GM21529 (cell line): ENCODE results near the gene NXPH4.

Experiments used
- ATAC-seq: cut with Tn5 transposase; IDR thresholded peaks from one replicate; pipeline ENCODE4 v1.9.1; 2021; ENCODE audit not compliant: unreplicated experiment

The NXPH4 gene

GRCh38 chr12:57203201-57203600 lies 13.4 kb upstream of the NXPH4 start:
- ATAC-seq: no peak

DNA sequence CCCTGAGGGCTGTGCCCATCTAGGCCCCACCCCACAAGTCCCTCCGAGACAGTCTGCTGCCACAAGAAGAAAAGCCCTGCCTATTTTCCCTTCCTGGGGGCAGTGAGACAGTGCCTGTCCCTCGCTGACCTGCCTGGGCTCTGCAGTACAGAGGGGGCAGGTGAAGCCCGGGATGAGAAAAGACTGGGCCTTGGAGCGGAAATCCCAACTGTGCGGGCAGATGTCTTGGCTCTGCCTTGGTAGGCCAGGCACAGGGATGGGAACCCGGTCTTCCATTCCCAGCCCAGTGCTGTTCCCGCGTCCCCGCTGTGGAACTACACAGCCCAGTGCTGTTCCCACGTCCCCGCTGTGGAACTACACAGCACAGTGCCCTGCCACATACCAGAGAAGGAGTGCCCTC lies 12.8 kb upstream of the NXPH4 start:
- ATAC-seq: no peak

DNA sequence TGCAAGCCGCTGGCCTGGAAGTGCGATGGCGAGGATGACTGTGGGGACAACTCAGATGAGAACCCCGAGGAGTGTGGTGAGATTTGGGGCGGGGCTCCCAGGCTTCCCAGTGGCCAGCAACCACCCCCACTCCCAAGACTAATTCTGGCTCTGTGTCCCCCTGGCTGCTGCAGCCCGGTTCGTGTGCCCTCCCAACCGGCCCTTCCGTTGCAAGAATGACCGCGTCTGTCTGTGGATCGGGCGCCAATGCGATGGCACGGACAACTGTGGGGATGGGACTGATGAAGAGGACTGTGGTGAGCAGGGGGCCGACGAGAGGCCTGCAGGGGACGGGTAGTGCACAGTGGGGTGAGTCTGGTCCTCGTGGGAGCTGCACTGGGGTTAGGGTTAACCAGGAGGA lies 12.1 kb upstream of the NXPH4 start:
- no peak for ATAC-seq

DNA sequence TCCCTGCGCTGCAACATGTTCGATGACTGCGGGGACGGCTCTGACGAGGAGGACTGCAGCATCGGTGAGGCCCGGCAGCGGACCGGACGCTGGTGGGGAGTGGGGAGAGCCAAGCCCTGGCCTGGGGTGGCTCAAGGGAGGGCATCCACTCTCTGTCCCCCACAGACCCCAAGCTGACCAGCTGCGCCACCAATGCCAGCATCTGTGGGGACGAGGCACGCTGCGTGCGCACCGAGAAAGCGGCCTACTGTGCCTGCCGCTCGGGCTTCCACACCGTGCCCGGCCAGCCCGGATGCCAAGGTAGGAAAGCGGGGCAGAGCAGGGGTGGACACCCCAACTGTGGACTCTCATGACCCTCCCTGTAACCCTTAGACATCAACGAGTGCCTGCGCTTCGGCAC lies 11.4 kb upstream of the NXPH4 start:
- no peak for ATAC-seq

DNA sequence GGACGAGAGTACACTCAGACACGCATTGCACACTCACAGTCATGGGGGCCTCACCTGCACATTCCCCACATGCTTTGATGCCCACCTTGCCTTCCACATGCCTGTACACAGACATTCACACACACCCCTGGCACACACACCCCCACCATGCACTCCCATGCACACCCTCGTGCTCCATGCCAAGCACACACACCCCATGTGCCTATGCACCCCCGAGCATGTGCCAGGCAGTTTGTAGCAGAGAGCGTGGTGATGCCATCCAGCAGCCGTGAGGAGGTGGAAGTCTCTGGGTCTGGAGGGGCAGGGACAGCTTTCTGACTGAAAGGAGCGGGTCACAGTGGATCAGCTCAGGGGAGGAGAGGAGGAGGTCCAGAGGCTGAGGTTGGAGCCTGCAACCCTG lies 10.7 kb upstream of the NXPH4 start:
- ATAC-seq: no peak

DNA sequence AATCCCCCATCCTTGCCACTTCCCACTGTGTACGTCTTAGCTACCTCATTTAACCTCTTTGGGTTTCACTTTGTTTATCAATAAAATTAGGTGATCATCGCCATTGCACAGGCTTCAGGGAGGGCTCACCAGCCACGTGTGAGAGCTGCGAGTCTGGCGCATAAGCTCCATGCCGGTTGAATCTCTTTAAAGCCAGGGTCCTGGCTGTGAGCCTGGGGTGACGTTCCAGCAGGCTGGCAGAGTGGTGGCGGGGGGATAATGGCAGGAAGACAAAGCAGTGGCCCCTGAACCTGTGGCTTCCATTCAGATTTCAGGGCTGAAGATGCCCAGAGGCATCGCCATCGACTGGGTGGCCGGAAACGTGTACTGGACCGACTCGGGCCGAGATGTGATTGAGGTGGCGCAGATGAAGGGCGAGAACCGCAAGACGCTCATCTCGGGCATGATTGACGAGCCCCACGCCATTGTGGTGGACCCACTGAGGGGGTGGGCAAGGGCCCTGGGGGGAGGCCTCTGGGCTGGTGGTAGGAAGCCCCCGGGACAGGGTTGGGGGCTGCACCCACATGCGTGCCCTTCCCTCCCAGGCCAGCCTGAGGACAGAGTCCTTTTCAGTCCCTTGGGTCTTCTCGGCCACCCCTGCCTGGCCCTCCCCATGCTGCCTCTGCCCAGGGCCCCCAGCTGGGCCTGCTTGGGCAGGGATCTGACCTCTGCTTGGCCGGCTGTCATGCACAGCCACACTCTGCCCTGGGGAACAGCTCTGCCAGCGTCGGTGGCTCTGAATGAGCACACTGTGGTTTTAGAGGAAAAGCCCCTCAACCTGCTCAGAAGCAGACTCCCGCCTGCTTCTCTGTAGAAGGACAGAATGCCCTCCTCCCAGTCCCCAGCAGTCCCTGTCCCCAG lies 8.6 kb upstream of the NXPH4 start:
- ATAC-seq: no peak

GRCh38 chr12:57208631-57209282 lies 7.8 kb upstream of the NXPH4 start:
- ATAC-seq: no peak

DNA sequence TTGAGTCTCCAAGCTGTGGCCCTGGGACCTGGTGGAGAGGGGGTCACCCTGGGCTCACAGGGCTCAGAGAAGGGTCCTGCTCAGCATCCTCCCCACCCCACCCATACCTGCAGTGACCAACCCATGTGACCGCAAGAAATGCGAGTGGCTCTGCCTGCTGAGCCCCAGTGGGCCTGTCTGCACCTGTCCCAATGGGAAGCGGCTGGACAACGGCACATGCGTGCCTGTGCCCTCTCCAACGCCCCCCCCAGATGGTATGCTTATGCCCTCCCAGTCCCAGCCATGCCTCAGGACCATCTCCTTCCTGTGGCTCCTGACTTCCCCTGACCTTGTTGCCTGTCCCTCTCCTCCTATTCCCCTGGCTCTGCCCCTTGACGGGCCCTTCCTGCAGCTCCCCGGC lies 6.7 kb upstream of the NXPH4 start:
- ATAC-seq: no peak

DNA sequence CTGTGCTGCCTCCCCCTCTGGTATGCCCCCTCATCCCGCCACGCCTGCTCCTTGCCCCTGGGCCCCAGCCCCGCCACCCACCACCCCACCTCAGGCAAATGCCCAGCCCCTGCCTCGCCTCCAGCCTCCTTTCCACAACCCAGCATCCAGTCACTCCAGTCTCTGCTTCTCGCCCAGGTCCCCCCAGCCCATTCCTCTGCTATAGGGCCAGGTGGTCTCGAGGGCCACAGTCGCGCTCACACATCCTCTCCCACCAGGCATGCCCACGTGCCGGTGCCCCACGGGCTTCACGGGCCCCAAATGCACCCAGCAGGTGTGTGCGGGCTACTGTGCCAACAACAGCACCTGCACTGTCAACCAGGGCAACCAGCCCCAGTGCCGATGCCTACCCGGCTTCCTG lies 6.1 kb upstream of the NXPH4 start:
- ATAC-seq: no peak

DNA sequence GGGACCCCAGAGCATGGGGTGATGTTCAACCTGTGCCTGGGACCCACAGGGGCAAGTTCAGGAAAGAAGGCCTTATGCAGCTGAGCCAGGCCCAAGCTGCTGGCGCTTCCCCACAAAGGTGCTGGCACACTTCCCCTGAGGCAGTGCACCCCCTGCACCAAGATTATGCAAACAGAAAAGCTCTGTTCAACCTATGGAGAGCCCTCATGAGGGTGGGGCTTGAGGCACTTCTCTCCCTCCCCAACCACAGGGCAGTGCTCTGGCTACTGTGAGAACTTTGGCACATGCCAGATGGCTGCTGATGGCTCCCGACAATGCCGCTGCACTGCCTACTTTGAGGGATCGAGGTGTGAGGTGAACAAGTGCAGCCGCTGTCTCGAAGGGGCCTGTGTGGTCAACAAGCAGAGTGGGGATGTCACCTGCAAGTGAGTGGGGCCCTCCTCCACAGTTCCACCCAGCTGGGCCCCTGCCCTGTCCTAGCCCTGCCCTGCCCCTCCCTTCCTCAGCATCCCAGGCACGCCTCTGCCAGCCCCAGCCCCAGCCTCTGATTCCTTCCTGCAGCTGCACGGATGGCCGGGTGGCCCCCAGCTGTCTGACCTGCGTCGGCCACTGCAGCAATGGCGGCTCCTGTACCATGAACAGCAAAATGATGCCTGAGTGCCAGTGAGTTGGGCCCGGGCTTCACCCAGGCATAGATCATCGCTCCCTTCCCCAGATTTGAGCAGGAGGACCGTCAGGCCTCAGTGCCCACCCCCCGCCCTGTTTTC lies 5.5 kb upstream of the NXPH4 start:
- ATAC-seq: no peak

DNA sequence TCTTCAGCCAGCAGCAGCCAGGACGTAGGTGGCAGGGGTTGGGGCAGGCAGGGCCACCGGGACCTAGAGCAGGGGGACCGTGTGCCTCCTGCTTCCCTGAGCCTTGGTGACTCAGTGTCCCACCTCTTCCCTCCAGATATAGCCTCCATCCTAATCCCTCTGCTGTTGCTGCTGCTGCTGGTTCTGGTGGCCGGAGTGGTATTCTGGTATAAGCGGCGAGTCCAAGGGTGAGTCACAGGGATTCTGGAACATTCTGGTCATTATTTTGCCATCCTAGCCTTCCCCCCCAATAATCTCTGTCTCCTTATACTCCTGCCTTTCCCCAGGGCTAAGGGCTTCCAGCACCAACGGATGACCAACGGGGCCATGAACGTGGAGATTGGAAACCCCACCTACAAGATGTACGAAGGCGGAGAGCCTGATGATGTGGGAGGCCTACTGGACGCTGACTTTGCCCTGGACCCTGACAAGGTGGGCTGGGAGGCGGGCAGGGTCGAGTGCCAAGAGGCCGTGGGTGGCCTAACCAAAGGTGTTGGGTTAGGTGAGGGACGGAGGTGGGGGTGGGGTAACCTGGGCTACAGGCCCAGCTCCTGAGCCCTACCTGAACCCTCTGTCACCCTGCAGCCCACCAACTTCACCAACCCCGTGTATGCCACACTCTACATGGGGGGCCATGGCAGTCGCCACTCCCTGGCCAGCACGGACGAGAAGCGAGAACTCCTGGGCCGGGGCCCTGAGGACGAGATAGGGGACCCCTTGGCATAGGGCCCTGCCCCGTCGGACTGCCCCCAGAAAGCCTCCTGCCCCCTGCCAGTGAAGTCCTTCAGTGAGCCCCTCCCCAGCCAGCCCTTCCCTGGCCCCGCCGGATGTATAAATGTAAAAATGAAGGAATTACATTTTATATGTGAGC lies 4.5 kb upstream of the NXPH4 start:
- no peak for ATAC-seq

DNA sequence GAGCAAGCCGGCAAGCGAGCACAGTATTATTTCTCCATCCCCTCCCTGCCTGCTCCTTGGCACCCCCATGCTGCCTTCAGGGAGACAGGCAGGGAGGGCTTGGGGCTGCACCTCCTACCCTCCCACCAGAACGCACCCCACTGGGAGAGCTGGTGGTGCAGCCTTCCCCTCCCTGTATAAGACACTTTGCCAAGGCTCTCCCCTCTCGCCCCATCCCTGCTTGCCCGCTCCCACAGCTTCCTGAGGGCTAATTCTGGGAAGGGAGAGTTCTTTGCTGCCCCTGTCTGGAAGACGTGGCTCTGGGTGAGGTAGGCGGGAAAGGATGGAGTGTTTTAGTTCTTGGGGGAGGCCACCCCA lies 3.9 kb upstream of the NXPH4 start:
- no peak for ATAC-seq

- ATAC-seq: no peak
Observed at GRCh38 chr12:57213058-57213715, 3.4 kb upstream of the NXPH4 start.

DNA sequence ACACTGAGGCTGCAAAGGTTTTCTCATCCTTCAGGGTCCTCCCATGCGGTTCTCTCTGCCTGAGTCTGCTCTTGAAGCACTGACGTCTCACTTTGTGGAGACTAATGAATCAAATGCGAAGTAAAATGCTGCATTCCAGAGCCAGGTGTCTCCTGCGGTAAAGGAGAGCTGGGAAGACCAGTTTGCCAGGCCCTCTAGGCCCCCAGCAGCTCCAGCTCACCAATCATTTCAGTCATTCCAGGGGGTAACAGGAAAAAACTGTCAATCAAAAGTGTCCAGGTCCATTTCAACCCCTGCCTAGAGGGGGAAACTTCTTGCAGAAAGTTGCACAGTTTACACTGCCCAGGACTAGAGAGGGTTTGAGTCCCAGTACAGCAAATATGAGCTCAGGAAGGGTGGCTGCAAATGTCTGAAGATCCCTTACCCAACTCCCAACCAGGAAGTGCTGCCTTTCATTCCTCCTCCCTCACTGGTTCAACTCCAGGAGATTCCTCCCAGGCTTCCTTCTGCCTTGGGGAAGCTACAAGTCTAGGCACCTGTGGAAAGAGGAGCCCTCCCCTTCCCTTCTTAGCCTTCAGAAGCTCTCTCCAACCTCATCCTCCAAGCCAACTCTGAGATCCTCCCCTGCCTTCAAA lies 2.7 kb upstream of the NXPH4 start:
- no peak for ATAC-seq

- ATAC-seq: peak; percentile 44
Observed at GRCh38 chr12:57214398-57214781, 2.2 kb upstream of the NXPH4 start.

- no peak for ATAC-seq
Observed at GRCh38 chr12:57215065-57215464, 1.5 kb upstream of the NXPH4 start.

DNA sequence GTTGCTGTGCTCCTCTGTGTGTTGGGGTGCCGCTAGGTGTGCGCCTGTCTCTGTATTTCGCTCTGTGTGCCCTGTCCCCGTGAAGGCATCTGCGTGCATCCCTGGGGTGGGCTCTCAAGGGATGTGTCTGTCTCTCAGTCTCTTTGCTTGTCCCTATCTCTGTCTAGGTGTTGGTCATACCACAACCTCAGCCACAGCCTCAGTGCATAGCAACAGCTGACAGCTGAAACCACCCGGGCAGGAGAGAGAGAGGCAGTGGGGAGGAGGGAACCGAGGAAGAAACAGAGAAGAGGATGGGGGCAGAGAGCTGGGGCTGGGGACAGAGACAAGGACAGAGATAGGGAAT lies 953 bp upstream of the NXPH4 start:
- no peak for ATAC-seq

DNA sequence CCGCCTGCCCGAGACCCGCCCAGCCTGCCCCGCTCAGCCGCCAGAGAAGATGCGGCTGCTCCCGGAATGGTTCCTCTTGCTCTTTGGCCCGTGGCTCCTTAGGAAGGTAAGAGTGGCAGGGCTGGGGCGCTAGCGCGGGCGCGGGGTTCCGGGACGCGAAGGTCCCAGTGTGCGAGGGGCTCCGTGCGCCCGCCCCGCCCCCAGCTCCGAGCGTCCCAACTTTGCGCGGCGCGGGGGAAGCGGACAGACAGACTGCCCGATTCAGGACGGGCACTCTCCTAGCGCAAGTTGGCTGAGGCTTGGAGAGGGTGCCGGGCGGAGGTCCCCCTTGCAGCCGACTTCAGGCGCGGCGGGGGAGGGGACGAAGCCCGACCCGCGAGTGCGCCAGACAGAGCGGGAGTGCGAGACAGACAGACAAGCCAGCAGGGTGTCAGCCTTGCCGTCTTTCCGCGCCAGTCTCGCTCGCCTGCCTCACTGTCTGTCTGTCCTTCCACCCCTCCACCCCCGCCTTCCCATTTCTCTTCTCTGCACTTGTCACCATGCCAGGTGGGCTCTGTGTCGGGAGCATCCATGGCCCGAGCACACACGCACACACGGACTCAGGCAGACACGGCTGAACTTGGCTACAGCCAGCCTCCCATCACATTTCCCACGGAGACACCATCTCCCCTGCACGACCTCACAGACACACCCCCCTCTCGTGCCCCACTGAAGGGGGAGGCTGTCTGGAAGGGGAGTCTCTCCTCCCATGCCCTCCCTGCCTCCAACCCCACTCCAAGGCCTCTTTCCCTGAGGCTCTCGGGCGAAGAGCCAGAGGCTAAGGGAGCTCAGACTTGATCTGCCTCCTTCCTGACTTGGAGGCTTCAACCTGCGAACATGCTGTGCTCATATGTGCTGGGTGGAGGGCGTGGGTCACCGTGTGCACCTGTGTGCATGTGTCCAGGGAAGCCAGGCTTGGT lies 606 bp downstream of the NXPH4 start:
- no peak for ATAC-seq
